Small intestine (tissue), 7 donors: ENCODE data around the gene HECTD4. TPM values are rescaled to one million over a fixed set of nuclear protein-coding genes. Genes with fewer than 3 reads are reported as not detected.

Source experiments
- DNase-seq, 2 donors: peaks; one replicate each; pipeline versions ENCODE4 v3.0.0 to v3.0.0-alpha.2; 2013
- FAIRE-seq: peaks from 2 replicates; lab custom pipeline; 2012; peaks lifted over from hg19 to GRCh38; lab: Jason Lieb, UNC
- H3K27ac ChIP-seq, 3 donors: one replicate each; pipeline ENCODE4 v1.5.1; 2013; ENCODE audit warnings: low read length in 2 of 3, mild to moderate bottlenecking in 2 of 3, control low read depth in 1 of 3, inconsistent platforms in 1 of 3, low read depth in 1 of 3, moderate library complexity in 1 of 3
- H3K27me3 ChIP-seq, 3 donors: one replicate each; pipeline ENCODE4 v1.6.1; 2013; ENCODE audit warnings: low read length in 3 of 3, inconsistent platforms in 1 of 3; ENCODE audit not compliant: control insufficient read depth in 3 of 3, insufficient read depth in 3 of 3
- H3K36me3 ChIP-seq, 3 donors: one replicate each; pipeline ENCODE4 v1.6.1; 2013; ENCODE audit warnings: low read length in 3 of 3, inconsistent platforms in 1 of 3, low read depth in 1 of 3, mild to moderate bottlenecking in 1 of 3, moderate library complexity in 1 of 3; ENCODE audit not compliant: control insufficient read depth in 3 of 3, insufficient read depth in 2 of 3
- H3K4me1 ChIP-seq, 3 donors: one replicate each; pipeline ENCODE4 v1.6.1; 2013; ENCODE audit warnings: low read length in 2 of 3, inconsistent platforms in 1 of 3, low read depth in 1 of 3, mild to moderate bottlenecking in 1 of 3, moderate library complexity in 1 of 3; ENCODE audit not compliant: control insufficient read depth in 3 of 3, insufficient read depth in 2 of 3
- H3K4me3 ChIP-seq, 3 donors: one replicate each; pipeline ENCODE4 v1.5.1; 2013; ENCODE audit warnings: low read length in 3 of 3, control low read depth in 1 of 3, inconsistent platforms in 1 of 3, low read depth in 1 of 3, mild to moderate bottlenecking in 1 of 3, moderate library complexity in 1 of 3
- H3K9me3 ChIP-seq, 2 donors: one replicate each; pipeline ENCODE4 v1.6.1; 2013; ENCODE audit warnings: low read depth in 1 of 2, low read length in 1 of 2; ENCODE audit not compliant: control insufficient read depth in 2 of 2, insufficient read depth in 1 of 2
- WGBS, 3 donors: extraction: QIAGEN DNeasy Blood & Tissue Kit; methylation state at CpG; one replicate each; pipeline ENCODE4 v1.1.7; 2013; 5-methylcytosine and 5-hydroxymethylcytosine counted together
- polyA plus RNA-seq, 4 donors: library from polyadenylated mRNA; stranded (reverse) in 3 of 4; unstranded in 1 of 4; fragments of 200-250 nt in 3 of 4; fragments of 120-200 nt in 1 of 4; gene quantifications; one replicate each; pipeline versions ENCODE4 v1.2.1 to v1.2.3, GENCODE V29; 2013
- donor health status: healthy with polysubstance abuse.
- donor health status: control.
- donor health status: control.
- donor health status: Bipolar disorder and iron deficiency.
- donor health status: healthy.

HECTD4 gene
- polyA plus RNA-seq, 4 donors, result 6.1 to 33.4 (median 11.4) TPM

- H3K4me1 ChIP-seq, result no peaks in the 10 kb centered on the region
- no peak for FAIRE-seq
- whole genome bisulfite sequencing, 3 donors, result 90 to 93% (median 93%) methylated on average over 7 of the region's 7 CpGs
These were observed 67.2 kb downstream of the HECTD4 start for GRCh38 chr12:112314981-112315380.

GRCh38 chr12:112309797-112310196 lies 72.4 kb downstream of the HECTD4 start:
- DNase-seq (no peak), FAIRE-seq (no peak)
- no peak overlapping the region for H3K4me3 ChIP-seq
- WGBS, 3 donors, result 66 to 79% (median 71%) methylated on average over 2 of the region's 2 CpGs
- no peaks in the 10 kb centered on the region for H3K9me3 ChIP-seq
- H3K27ac ChIP-seq, result no peak overlapping the region
- H3K27me3 ChIP-seq, result no peaks in the 10 kb centered on the region
- H3K36me3 ChIP-seq, result peaks cover 0 to 20% (median 3%) of the 10 kb centered on the region in 3 donors
- no peaks in the 10 kb centered on the region for H3K4me1 ChIP-seq

More at GRCh38 chr12:112314981-112315380, 67.2 kb downstream of the HECTD4 start:
- no peak overlapping the region for H3K4me3 ChIP-seq
- DNase-seq, result no peak
- H3K27me3 ChIP-seq, result no peaks in the 10 kb centered on the region
- H3K9me3 ChIP-seq, result no peaks in the 10 kb centered on the region
- peaks cover 0 to 28% (median 1%) of the 10 kb centered on the region in 3 donors for H3K36me3 ChIP-seq
- H3K27ac ChIP-seq, result no peak overlapping the region

- Histone ChIP-seq H3K4me1 (no peaks in the 10 kb centered on the region), H3K27me3 (no peaks in the 10 kb centered on the region), H3K36me3 (peaks cover 0 to 21% (median 3%) of the 10 kb centered on the region in 3 donors), H3K4me3 (no peak overlapping the region), H3K27ac (no peak overlapping the region), H3K9me3 (no peaks in the 10 kb centered on the region)
- WGBS, 3 donors, result 79 to 94% (median 93%) methylated on average over 6 of the region's 6 CpGs
- DNase-seq, result no peak
- no peak for FAIRE-seq
These were observed 73.6 kb downstream of the HECTD4 start for GRCh38 chr12:112308652-112309051.

GRCh38 chr12:112308161-112308560 lies 74.1 kb downstream of the HECTD4 start:
- Histone ChIP-seq H3K4me3 (no peak overlapping the region), H3K27ac (no peak overlapping the region), H3K27me3 (no peaks in the 10 kb centered on the region), H3K36me3 (peaks cover 0 to 19% (median 3%) of the 10 kb centered on the region in 3 donors), H3K4me1 (no peaks in the 10 kb centered on the region), H3K9me3 (no peaks in the 10 kb centered on the region)
- 74 to 100% (median 91%) methylated on average over 1 of the region's 1 CpG for WGBS, 3 donors
- no peak for DNase-seq
- no peak for FAIRE-seq

GRCh38 chr12:112307317-112308011 lies 74.8 kb downstream of the HECTD4 start:
- no peak for FAIRE-seq
- H3K27ac ChIP-seq, result no peak overlapping the region

GRCh38 chr12:112305951-112306350 lies 76.3 kb downstream of the HECTD4 start:
- DNase-seq, result no peak
- Histone ChIP-seq H3K9me3 (no peaks in the 10 kb centered on the region), H3K27ac (no peak overlapping the region), H3K4me3 (no peak overlapping the region), H3K27me3 (no peaks in the 10 kb centered on the region), H3K4me1 (no peaks in the 10 kb centered on the region), H3K36me3 (peaks cover 0 to 25% (median 8%) of the 10 kb centered on the region in 3 donors)
- WGBS, 3 donors, result 58 to 81% (median 69%) methylated on average over 3 of the region's 3 CpGs
- FAIRE-seq, result no peak

More at GRCh38 chr12:112307317-112308011, 74.8 kb downstream of the HECTD4 start:
- no peaks in the 10 kb centered on the region for H3K4me1 ChIP-seq
- no peak for DNase-seq
- WGBS, 3 donors, result 69 to 99% (median 96%) methylated on average over 2 of the region's 2 CpGs
- no peak overlapping the region for H3K4me3 ChIP-seq
- no peaks in the 10 kb centered on the region for H3K27me3 ChIP-seq
- peaks cover 0 to 19% (median 4%) of the 10 kb centered on the region in 3 donors for H3K36me3 ChIP-seq
- no peaks in the 10 kb centered on the region for H3K9me3 ChIP-seq

GRCh38 chr12:112304436-112304835 lies 77.8 kb downstream of the HECTD4 start:
- no peaks in the 10 kb centered on the region for H3K9me3 ChIP-seq
- no peak overlapping the region for H3K4me3 ChIP-seq
- H3K27ac ChIP-seq, result no peak overlapping the region
- 83 to 97% (median 88%) methylated on average over 4 of the region's 4 CpGs for WGBS, 3 donors
- peaks cover 0 to 25% (median 8%) of the 10 kb centered on the region in 3 donors for H3K36me3 ChIP-seq
- H3K4me1 ChIP-seq, result no peaks in the 10 kb centered on the region
- FAIRE-seq (no peak), DNase-seq (no peak)
- no peaks in the 10 kb centered on the region for H3K27me3 ChIP-seq

GRCh38 chr12:112303799-112304198 lies 78.4 kb downstream of the HECTD4 start:
- no peaks in the 10 kb centered on the region for H3K4me1 ChIP-seq
- no peaks in the 10 kb centered on the region for H3K9me3 ChIP-seq
- no peaks in the 10 kb centered on the region for H3K27me3 ChIP-seq
- FAIRE-seq, result no peak
- H3K27ac ChIP-seq, result no peak overlapping the region
- peaks cover 0 to 27% (median 8%) of the 10 kb centered on the region in 3 donors for H3K36me3 ChIP-seq
- 81 to 95% (median 90%) methylated on average over 2 of the region's 2 CpGs for WGBS, 3 donors
- no peak for DNase-seq
- H3K4me3 ChIP-seq, result no peak overlapping the region
